Breast epithelium (tissue), 4 donors: ENCODE data around the gene ATP1A2. TPM values are rescaled to one million over a fixed set of nuclear protein-coding genes. Genes with fewer than 3 reads are reported as not detected.

Experiments used
- DNase-seq, 2 donors: peaks; one replicate each; pipeline ENCODE4 v3.0.0-alpha.2; 2019; ENCODE audit warnings: low spot score in 2 of 2
- H3K27ac ChIP-seq, 2 donors: fragments of 200-600 bp; sonication (generic) in 1 of 2; one replicate each; pipeline ENCODE4 v1.5.1; 2016 to 2019; ENCODE audit warnings: mild to moderate bottlenecking in 1 of 2
- H3K27me3 ChIP-seq, 2 donors: fragments of 200-600 bp; sonication (generic) in 1 of 2; one replicate each; pipeline versions ENCODE4 v1.5.1 to v1.6.0; 2017 to 2019; ENCODE audit warnings: control low read depth in 1 of 2, mild to moderate bottlenecking in 1 of 2
- H3K36me3 ChIP-seq: fragments of 200-600 bp; one replicate; pipeline ENCODE4 v1.5.1; 2019
- H3K4me1 ChIP-seq, 2 donors: fragments of 200-600 bp; sonication (generic); one replicate each; pipeline ENCODE4 v1.5.1; 2016 to 2019; ENCODE audit warnings: control low read depth in 1 of 2
- H3K4me3 ChIP-seq, 3 donors: fragments of 200-600 bp; sonication (generic); 1 replicate in 2 of 3; 2 replicates in 1 of 3; pipeline ENCODE4 v1.5.1; 2016 to 2019; ENCODE audit warnings: mild to moderate bottlenecking in 3 of 3, moderate library complexity in 2 of 3
- H3K9me3 ChIP-seq, 2 donors: fragments of 200-600 bp; sonication (generic) in 1 of 2; one replicate each; pipeline ENCODE4 v1.5.1; 2016 to 2019; ENCODE audit warnings: control low read depth in 1 of 2
- CTCF ChIP-seq, 3 donors: fragments of 450-650 bp; IDR thresholded peaks; one replicate each; pipeline ENCODE4 v1.5.1; 2016 to 2017; ENCODE audit warnings: antibody characterized with exemption in 3 of 3, mild to moderate bottlenecking in 3 of 3, moderate library complexity in 3 of 3
- POLR2A ChIP-seq: fragments of 450-650 bp; IDR thresholded peaks from one replicate; pipeline ENCODE4 v1.6.1; 2016; ENCODE audit warnings: antibody characterized with exemption, mild to moderate bottlenecking, moderate library complexity
- POLR2AphosphoS5 ChIP-seq, 3 donors: sonication (generic); formaldehyde crosslinking; IDR thresholded peaks; one replicate each; pipeline ENCODE4 v1.6.1; 2017; ENCODE audit warnings: antibody characterized with exemption in 3 of 3
- intact Hi-C: fragments of 100-400 bp; cut with DNase I; formaldehyde crosslinking; loops from one replicate; pipeline ENCODE4 v1.15.1; 2023; ENCODE audit warnings: low total_unique reads
- total RNA-seq, 3 donors: library from RNA; depleted of rRNA; stranded (reverse); fragments of >200 nt; gene quantifications; one replicate each; pipeline ENCODE4 v1.1.0, GENCODE V29; 2016

The ATP1A2 gene
- total RNA-seq, 3 donors from 2014 or later: 3.9 to 229 (median 6.4) TPM

DNA sequence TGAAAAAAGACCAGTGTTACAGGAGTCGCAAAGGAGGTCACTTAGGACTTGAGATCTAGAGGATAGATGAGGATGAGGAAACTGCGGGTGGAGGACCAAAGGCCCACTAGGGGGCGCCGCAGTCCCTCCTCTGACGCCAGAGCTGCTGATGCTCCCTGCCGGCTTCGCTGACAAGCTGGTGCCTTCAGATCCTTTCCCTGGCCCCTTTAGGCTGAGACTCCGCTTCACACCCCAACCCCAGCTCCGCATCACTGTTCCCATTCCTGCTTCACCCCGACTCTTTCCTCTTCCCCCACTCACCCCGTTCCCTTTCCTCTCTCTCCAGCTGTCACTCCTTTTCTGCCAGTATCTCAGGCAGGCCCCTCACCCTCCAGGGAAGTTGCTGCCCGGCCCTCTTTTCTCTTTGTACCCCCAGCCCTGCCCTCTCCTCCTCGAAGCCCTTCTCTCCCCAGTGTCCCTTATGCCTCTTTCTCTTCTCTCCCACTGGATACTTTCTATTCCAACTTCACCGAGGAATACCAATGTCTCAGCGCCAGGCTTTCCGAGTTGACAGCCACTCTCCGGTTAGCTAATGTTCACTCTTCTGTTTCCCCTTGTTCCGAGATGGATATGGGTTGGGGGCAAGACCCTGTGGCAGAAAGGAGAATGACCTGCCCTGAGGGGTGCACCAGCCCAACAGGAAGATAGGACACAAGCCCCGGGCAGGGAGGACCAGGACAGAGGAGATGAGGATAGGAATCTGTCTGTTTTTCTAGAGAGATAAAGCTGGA is 29.7 kb upstream of the ATP1A2 start:
- intact Hi-C loops: no loop called here
- TF ChIP-seq POLR2A (no peak), CTCF (IDR thresholded peaks at IDR 0.05) (peak; percentile 41 to 62 (median 53))
- peaks cover 0 to 2% of the 10 kb centered on the region in 2 donors for H3K4me1 ChIP-seq
- DNase-seq: peak; percentile 49 to 74
- no peak overlapping the region for H3K4me3 ChIP-seq
- peaks cover 0 to 11% of the 10 kb centered on the region in 2 donors for H3K27me3 ChIP-seq
- H3K36me3 ChIP-seq: no peaks in the 10 kb centered on the region
- H3K27ac ChIP-seq: no peak overlapping the region
- no peaks in the 10 kb centered on the region for H3K9me3 ChIP-seq

DNA sequence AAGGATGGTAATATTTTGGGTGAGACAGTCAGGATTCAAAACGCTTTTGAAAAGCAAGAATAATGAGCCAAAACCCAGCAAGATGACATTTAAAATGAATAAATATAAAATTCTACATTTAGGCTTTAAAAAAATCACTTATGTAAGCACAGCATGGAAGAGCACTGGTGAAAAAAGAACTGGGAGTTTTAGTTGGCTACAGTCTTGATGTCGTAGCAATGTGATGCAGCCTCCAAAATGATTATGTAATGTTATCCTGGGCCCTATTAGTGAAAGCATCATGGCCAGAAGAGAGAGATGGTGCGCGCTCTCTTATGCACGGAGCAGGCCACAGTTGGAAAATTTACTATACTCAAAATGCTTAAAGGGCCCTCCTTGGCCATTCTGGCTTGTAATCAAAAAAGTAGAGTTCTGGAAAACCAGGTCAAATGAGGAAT is 29.1 kb upstream of the ATP1A2 start:
- Histone ChIP-seq H3K36me3 (no peaks in the 10 kb centered on the region), H3K27ac (no peak overlapping the region), H3K27me3 (peaks cover 0 to 5% of the 10 kb centered on the region in 2 donors), H3K4me3 (no peak overlapping the region), H3K4me1 (peaks cover 0 to 2% of the 10 kb centered on the region in 2 donors), H3K9me3 (no peaks in the 10 kb centered on the region)
- TF ChIP-seq POLR2AphosphoS5 (IDR thresholded peaks at IDR 0.05): no peak
- TF ChIP-seq POLR2A: no peak
- TF ChIP-seq CTCF (IDR thresholded peaks at IDR 0.05): no peak
- no peak for DNase-seq
- intact Hi-C loops: no loop called here

GRCh38 chr1:160087118-160087662 is 28.4 kb upstream of the ATP1A2 start:
- H3K9me3 ChIP-seq: no peaks in the 10 kb centered on the region
- H3K4me3 ChIP-seq: no peak overlapping the region
- peaks cover 0 to 4% of the 10 kb centered on the region in 2 donors for H3K27me3 ChIP-seq
- no peak for DNase-seq
- H3K36me3 ChIP-seq: no peaks in the 10 kb centered on the region
- no peak for TF ChIP-seq POLR2AphosphoS5 (IDR thresholded peaks at IDR 0.05)
- TF ChIP-seq POLR2A: no peak
- TF ChIP-seq CTCF (IDR thresholded peaks at IDR 0.05): no peak
- H3K4me1 ChIP-seq: peaks cover 0 to 2% of the 10 kb centered on the region in 2 donors
- intact Hi-C loops: no loop called here
- H3K27ac ChIP-seq: no peak overlapping the region

DNA sequence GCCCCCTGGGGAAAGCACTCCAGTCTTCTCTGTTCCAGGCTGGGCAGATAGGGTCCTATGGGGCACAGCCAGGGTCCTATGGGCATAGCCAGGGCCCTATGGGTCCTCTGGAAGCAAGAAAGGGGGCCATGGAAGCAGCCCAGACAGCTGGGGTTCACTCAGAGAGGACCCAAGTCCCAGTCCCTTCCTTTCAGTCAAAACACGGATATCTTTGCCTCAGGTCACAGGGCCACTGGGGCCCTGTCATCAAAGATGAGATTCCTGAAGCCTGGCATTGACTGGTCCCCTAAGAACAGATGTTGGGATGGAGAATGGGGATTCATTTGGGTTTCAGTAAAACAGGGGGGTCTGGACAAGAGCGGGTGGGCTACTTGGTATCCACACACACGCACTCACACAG is 25.7 kb upstream of the ATP1A2 start:
- Histone ChIP-seq H3K4me1 (peaks cover 0 to 8% of the 10 kb centered on the region in 2 donors), H3K27ac (no peak overlapping the region), H3K9me3 (no peaks in the 10 kb centered on the region), H3K36me3 (no peaks in the 10 kb centered on the region), H3K4me3 (no peak overlapping the region), H3K27me3 (no peaks in the 10 kb centered on the region)
- DNase-seq: no peak
- no peak for TF ChIP-seq CTCF (IDR thresholded peaks at IDR 0.05)
- TF ChIP-seq POLR2AphosphoS5 (IDR thresholded peaks at IDR 0.05): no peak
- TF ChIP-seq POLR2A: no peak
- intact Hi-C loops: loop anchor here (5.0 kb wide), 1 partner anchor 1143 kb away; no protein-coding TSS in a partner anchor

DNA sequence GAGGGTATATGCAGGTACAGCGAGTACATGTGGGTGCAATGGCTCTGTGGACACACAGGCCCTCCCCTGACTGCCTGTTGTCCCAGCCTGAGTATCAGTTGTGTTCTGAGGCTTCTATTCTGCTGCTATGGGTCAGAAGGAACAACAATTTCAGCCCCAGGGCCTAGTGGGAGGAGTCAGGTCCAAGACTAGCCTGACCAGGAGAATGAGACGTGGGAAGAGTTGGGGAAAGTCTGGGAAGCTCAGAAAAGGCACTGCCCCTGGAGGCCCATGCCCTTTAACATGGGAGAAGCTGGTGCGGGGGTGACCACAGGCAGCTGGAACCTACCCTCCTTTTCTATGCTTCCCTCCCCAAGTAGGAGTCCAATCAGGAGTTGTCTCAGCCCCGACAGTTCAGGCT is 24.8 kb upstream of the ATP1A2 start:
- TF ChIP-seq POLR2A: no peak
- TF ChIP-seq POLR2AphosphoS5 (IDR thresholded peaks at IDR 0.05): no peak
- no peak for TF ChIP-seq CTCF (IDR thresholded peaks at IDR 0.05)
- Histone ChIP-seq H3K36me3 (no peaks in the 10 kb centered on the region), H3K27me3 (no peaks in the 10 kb centered on the region), H3K27ac (no peak overlapping the region), H3K4me3 (no peak overlapping the region), H3K4me1 (peaks cover 0 to 8% of the 10 kb centered on the region in 2 donors), H3K9me3 (no peaks in the 10 kb centered on the region)
- DNase-seq: no peak
- intact Hi-C loops: loop anchor here (5.0 kb wide), 1 partner anchor 1143 kb away; no protein-coding TSS in a partner anchor
